GM13976 (cell line): ENCODE results near the gene NAP1L5.

Source experiments
- DNase-seq: peaks from one replicate; pipeline ENCODE4 v3.0.0; 2012; ENCODE audit warnings: low spot score
- CTCF ChIP-seq: IDR thresholded peaks from 2 replicates; pipeline ENCODE4 v1.5.1; 2012; ENCODE audit warnings: borderline replicate concordance, mild to moderate bottlenecking; ENCODE audit not compliant: insufficient read depth; ENCODE audit errors: extremely low read depth, missing control alignments, control extremely low read depth
- in situ Hi-C: fragments of 300-500 bp; cut with MboI; formaldehyde crosslinking; loops from one replicate; pipeline ENCODE4 v1.12.0; 2022; ENCODE audit warnings: low sequenced_read_pairs, mixed read lengths, inconsistent platforms; ENCODE audit not compliant: unreplicated experiment

NAP1L5 gene

GRCh38 chr4:88718098-88718497 is 20.5 kb upstream of the NAP1L5 start:
- in situ Hi-C loops: no loop called here

DNA sequence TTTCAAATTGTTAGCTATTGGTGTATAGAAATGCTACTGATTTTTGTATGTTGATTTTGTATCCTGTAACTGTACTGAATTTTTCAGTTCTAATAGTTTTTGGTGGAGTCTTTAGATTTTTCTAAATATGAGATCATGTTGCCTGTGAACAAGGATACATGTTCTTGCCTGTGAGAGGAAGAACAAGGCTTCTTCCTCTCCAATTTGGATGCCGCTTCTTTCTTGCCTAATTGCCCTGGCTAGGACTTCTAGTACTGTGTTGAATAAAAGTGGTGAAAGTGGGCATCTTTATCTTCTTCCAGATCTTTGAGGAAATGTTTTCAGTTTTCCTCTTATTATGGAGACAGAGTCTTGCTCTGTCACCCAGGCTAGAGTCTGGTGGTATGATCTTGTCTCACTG is 16.2 kb upstream of the NAP1L5 start:
- TF ChIP-seq CTCF: no peak
- in situ Hi-C loops: no loop called here
- DNase-seq: no peak

More at GRCh38 chr4:88718098-88718497, 20.5 kb upstream of the NAP1L5 start:
- no peak for TF ChIP-seq CTCF
- no peak for DNase-seq

GRCh38 chr4:88709989-88710388 is 12.4 kb upstream of the NAP1L5 start:
- no peak for DNase-seq
- in situ Hi-C loops: no loop called here
- no peak for TF ChIP-seq CTCF

- TF ChIP-seq CTCF: no peak
- DNase-seq: no peak
- in situ Hi-C loops: no loop called here
These were observed 8.9 kb upstream of the NAP1L5 start for GRCh38 chr4:88706574-88706973.

DNA sequence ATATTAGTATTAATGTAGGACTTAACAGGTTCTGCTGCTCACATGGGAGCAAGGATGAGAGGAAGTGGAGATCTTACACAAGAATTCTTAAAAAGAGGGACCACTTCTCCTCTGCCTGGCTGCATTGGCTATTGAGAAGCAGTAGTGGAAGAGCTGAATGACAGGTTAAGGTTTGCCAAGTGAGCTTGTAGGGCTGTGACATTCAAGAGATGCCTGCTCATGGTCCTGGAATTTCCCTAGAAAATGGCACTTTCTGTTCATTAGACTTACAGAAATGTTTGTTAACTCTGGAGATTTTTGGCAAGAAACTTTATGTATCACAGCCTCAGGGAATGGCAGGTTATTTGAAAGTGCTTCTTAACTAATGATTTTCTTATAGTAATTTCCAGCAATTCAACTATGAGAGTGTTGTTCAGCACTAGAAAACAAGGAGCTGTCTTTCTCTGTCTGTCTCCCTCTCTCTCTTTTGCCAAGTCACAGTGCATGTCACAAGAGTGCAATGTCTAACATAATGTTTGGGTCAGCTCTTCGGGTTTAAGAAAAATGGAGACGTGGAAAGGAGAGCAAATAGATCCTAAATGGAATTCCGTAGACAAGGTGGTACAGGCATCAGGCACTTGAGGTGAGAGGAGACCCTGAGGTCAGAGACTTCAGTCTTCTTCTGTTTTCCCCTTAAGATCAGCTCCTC is 8.3 kb upstream of the NAP1L5 start:
- no peak for DNase-seq
- in situ Hi-C loops: no loop called here
- TF ChIP-seq CTCF: no peak

- no peak for TF ChIP-seq CTCF
- in situ Hi-C loops: no loop called here
- DNase-seq: no peak
These were observed 7.6 kb upstream of the NAP1L5 start for GRCh38 chr4:88705223-88705622.
